OCI-LY7 (cell line): ENCODE measurements around the gene ZBTB21. TPM values are rescaled to one million over a fixed set of nuclear protein-coding genes. Genes with fewer than 3 reads are reported as not detected.

ENCODE experiments used
- BruUV-seq: library from RNA; stranded (reverse); fragments of 400-500 nt; replicated peaks from 2 replicates; lab custom pipeline; 2021; lab: Mats Ljungman, UMichigan
- CTCF ChIA-PET: fragments of 300-600 bp; sonication (Branson Sonifier 250); formaldehyde crosslinking; loops from one replicate; lab custom pipeline; 2022; ENCODE audit warnings: antibody characterized with exemption; ENCODE audit not compliant: unreplicated experiment; lab: Charles Lee
- POLR2A ChIA-PET: fragments of 300-600 bp; sonication (Branson Sonifier 250); formaldehyde crosslinking; loops from one replicate; lab custom pipeline; 2022; ENCODE audit warnings: antibody characterized with exemption; lab: Charles Lee
- DNase-seq: peaks from one replicate; pipeline ENCODE4 v3.0.0-alpha.2; 2015; ENCODE audit warnings: low spot score
- H2AFZ ChIP-seq: fragments of 200-600 bp; sonication (generic), shearing (Covaris generic); 2 replicates; pipeline ENCODE4 v1.6.1; 2014; ENCODE audit warnings: mild to moderate bottlenecking, antibody characterized with exemption, low read length, moderate library complexity
- H3K27ac ChIP-seq: fragments of 200-600 bp; sonication (generic); 2 replicates; pipeline ENCODE4 v1.5.1; 2014; ENCODE audit warnings: mixed run types, low read depth, mild to moderate bottlenecking, moderate library complexity, low read length, inconsistent platforms; ENCODE audit not compliant: poor library complexity, severe bottlenecking
- H3K36me3 ChIP-seq: fragments of 200-600 bp; sonication (generic); 2 replicates; pipeline ENCODE4 v1.6.1; 2014; ENCODE audit warnings: mild to moderate bottlenecking, antibody characterized with exemption, low read length, moderate library complexity, mixed read lengths; ENCODE audit not compliant: insufficient read depth
- H3K4me1 ChIP-seq: fragments of 200-600 bp; sonication (generic); 2 replicates; pipeline ENCODE4 v1.5.1; 2014; ENCODE audit warnings: mild to moderate bottlenecking, low read length; ENCODE audit not compliant: insufficient read depth, poor library complexity, severe bottlenecking
- H3K4me2 ChIP-seq: fragments of 200-600 bp; sonication (generic); 2 replicates; pipeline ENCODE4 v1.6.1; 2014; ENCODE audit warnings: mild to moderate bottlenecking, low read length
- H3K4me3 ChIP-seq: fragments of 200-600 bp; sonication (generic); 2 replicates; pipeline ENCODE4 v1.5.1; 2014; ENCODE audit warnings: mild to moderate bottlenecking, low read depth, low read length; ENCODE audit not compliant: poor library complexity, severe bottlenecking
- H3K79me2 ChIP-seq: fragments of 200-600 bp; sonication (generic); 2 replicates; pipeline ENCODE4 v1.6.1; 2016; ENCODE audit warnings: low read depth, mild to moderate bottlenecking, low read length, moderate library complexity, mixed read lengths; ENCODE audit not compliant: insufficient read depth
- H3K9me2 ChIP-seq: fragments of 200-600 bp; sonication (generic); 2 replicates; pipeline ENCODE4 v1.6.1; 2016; ENCODE audit warnings: mild to moderate bottlenecking, low read length, mixed read lengths; ENCODE audit not compliant: insufficient read depth
- H3K9me3 ChIP-seq: fragments of 200-600 bp; sonication (generic); 2 replicates; pipeline ENCODE4 v1.6.1; 2014; ENCODE audit warnings: mild to moderate bottlenecking, mixed run types, low read length, mixed read lengths
- H4K20me1 ChIP-seq: fragments of 200-600 bp; sonication (generic); 2 replicates; pipeline ENCODE4 v1.6.1; 2014; ENCODE audit warnings: mild to moderate bottlenecking, antibody characterized with exemption, low read length, moderate library complexity, mixed read lengths; ENCODE audit not compliant: insufficient read depth
- EZH2phosphoT487 ChIP-seq: fragments of 200-600 bp; sonication (generic); IDR thresholded peaks from 2 replicates; pipeline ENCODE4 v1.6.1; 2018; ENCODE audit warnings: low read depth, borderline replicate concordance, mild to moderate bottlenecking, mixed run types, antibody characterized with exemption, low read length, moderate library complexity, mixed read lengths
- intact Hi-C: fragments of 100-400 bp; cut with micrococcal nuclease; formaldehyde crosslinking; loops from one replicate; pipeline ENCODE4 v1.10.0; 2022; ENCODE audit not compliant: unreplicated experiment
- total RNA-seq, 2 experiments: library from RNA; depleted of rRNA in 1 of 2; stranded (reverse); fragments of >200 nt in 1 of 2; shearing (Covaris generic) in 1 of 2; gene quantifications; 2 replicates each; pipeline ENCODE4 v1.2.3, GENCODE V29; 2014 to 2022
- TF ChIP-seq, protein P1 (sequence below): fragments of 200-600 bp; sonication (generic); conservative IDR thresholded peaks from 2 replicates; pipeline ENCODE4 v1.5.1; 2014; ENCODE audit warnings: mild to moderate bottlenecking, antibody characterized with exemption, low read length, moderate library complexity, mixed read lengths

ZBTB21 gene
- total RNA-seq, 2 experiments from 2014 or later = 10.0 to 19.6 TPM

GRCh38 chr21:41972511-41973205 is 37.5 kb downstream of the ZBTB21 start:
- DNase-seq = no peak
- H3K4me3 ChIP-seq = no peak overlapping the region
- intact Hi-C loops = no loop called here
- H3K9me3 ChIP-seq = no peaks in the 10 kb centered on the region
- no peak overlapping the region for H3K27ac ChIP-seq
- no peaks in the 10 kb centered on the region for H3K79me2 ChIP-seq
- TF ChIP-seq, protein P1, sequence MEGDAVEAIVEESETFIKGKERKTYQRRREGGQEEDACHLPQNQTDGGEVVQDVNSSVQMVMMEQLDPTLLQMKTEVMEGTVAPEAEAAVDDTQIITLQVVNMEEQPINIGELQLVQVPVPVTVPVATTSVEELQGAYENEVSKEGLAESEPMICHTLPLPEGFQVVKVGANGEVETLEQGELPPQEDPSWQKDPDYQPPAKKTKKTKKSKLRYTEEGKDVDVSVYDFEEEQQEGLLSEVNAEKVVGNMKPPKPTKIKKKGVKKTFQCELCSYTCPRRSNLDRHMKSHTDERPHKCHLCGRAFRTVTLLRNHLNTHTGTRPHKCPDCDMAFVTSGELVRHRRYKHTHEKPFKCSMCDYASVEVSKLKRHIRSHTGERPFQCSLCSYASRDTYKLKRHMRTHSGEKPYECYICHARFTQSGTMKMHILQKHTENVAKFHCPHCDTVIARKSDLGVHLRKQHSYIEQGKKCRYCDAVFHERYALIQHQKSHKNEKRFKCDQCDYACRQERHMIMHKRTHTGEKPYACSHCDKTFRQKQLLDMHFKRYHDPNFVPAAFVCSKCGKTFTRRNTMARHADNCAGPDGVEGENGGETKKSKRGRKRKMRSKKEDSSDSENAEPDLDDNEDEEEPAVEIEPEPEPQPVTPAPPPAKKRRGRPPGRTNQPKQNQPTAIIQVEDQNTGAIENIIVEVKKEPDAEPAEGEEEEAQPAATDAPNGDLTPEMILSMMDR = no peak
- TF ChIP-seq EZH2phosphoT487 = no peak
- H3K4me2 ChIP-seq = no peak overlapping the region
- BruUV-seq = no TSS peak
- ChIA-PET CTCF (no interaction called here), POLR2A (no interaction called here)
- H3K4me1 ChIP-seq = peaks cover 18% of the 10 kb centered on the region
- H3K36me3 ChIP-seq = no peaks in the 10 kb centered on the region
- H2AFZ ChIP-seq = no peak overlapping the region
- no peaks in the 10 kb centered on the region for H4K20me1 ChIP-seq
- H3K9me2 ChIP-seq = no peaks in the 10 kb centered on the region

DNA sequence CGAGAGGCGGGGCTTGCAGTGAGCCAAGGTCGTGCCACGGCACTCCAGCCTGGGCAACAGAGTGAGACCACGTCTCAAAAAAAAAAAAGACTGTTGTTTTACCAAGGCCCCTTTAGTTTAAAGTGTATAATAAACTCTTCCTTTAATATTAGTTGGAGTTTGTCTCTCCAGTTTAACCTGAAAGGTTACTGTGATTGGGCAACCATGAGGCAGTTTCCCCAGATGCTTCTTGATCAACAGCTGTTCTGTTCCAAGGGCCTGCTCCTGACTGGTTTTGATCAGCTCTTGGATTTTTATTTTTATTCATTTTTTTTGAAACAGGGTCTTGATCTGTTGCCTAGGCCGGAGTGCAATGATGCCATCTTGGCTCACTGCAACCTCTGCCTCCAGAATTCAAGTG is 38.3 kb downstream of the ZBTB21 start:
- H3K79me2 ChIP-seq = no peaks in the 10 kb centered on the region
- intact Hi-C loops = no loop called here
- H3K27ac ChIP-seq = no peak overlapping the region
- peaks cover 18% of the 10 kb centered on the region for H3K4me1 ChIP-seq
- no peak overlapping the region for H3K4me2 ChIP-seq
- no peaks in the 10 kb centered on the region for H3K9me2 ChIP-seq
- H4K20me1 ChIP-seq = no peaks in the 10 kb centered on the region
- no peaks in the 10 kb centered on the region for H3K9me3 ChIP-seq
- POLR2A ChIA-PET = no interaction called here
- H3K4me3 ChIP-seq = no peak overlapping the region
- DNase-seq = no peak
- no peak for TF ChIP-seq EZH2phosphoT487
- TF ChIP-seq, protein P1 = no peak
- no TSS peak for BruUV-seq
- H3K36me3 ChIP-seq = no peaks in the 10 kb centered on the region
- H2AFZ ChIP-seq = no peak overlapping the region
- CTCF ChIA-PET = no interaction called here
